SU-DHL-6 (cell line): ENCODE data around the gene MLST8.

Experiments used
- EZH2phosphoT487 ChIP-seq: fragments of 200-600 bp; sonication (generic), shearing (Covaris generic); conservative IDR thresholded peaks from 2 replicates; pipeline ENCODE4 v1.6.1; 2018; ENCODE audit warnings: mild to moderate bottlenecking, antibody characterized with exemption, low read length, moderate library complexity, mixed read lengths
- TF ChIP-seq, protein P1 (sequence below): fragments of 200-600 bp; sonication (generic); IDR thresholded peaks from one replicate; pipeline ENCODE4 v1.5.1; 2017; ENCODE audit warnings: antibody characterized with exemption, mild to moderate bottlenecking, low read length, moderate library complexity; ENCODE audit not compliant: insufficient read depth, poor library complexity, severe bottlenecking

DNA sequence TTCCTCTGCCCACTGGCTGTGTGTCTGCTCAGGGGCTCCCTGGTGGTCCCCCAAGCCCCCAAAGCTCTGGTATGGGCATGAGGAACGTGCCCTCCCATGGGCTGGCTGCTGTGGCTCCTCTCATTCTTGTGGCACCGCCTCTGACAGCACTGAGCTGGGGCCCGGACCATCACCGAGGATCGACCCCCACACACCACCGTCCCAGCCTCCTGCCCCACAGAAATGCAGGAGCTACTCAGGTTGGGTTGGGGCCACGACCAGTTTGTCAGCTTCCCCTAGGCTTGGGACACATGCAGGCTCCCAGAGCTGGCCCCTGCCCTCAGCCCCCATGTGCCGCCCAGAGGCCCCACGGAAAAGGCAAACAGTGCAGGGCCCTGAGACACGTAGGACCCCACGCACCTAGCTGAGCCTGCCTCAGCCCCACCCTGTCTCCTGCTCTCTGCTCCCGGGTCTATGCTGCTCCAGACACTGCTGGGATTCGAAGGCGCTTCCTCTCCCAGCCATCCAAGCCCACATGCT, 5.6 kb upstream of the MLST8 start:
- TF ChIP-seq, protein P1, sequence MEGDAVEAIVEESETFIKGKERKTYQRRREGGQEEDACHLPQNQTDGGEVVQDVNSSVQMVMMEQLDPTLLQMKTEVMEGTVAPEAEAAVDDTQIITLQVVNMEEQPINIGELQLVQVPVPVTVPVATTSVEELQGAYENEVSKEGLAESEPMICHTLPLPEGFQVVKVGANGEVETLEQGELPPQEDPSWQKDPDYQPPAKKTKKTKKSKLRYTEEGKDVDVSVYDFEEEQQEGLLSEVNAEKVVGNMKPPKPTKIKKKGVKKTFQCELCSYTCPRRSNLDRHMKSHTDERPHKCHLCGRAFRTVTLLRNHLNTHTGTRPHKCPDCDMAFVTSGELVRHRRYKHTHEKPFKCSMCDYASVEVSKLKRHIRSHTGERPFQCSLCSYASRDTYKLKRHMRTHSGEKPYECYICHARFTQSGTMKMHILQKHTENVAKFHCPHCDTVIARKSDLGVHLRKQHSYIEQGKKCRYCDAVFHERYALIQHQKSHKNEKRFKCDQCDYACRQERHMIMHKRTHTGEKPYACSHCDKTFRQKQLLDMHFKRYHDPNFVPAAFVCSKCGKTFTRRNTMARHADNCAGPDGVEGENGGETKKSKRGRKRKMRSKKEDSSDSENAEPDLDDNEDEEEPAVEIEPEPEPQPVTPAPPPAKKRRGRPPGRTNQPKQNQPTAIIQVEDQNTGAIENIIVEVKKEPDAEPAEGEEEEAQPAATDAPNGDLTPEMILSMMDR: no peak
- TF ChIP-seq EZH2phosphoT487: no peak
